ENCODE data around the gene OR2M7. TPM values are rescaled to one million over a fixed set of nuclear protein-coding genes. Genes with fewer than 3 reads are reported as not detected.

OR2M7 gene, protein sequence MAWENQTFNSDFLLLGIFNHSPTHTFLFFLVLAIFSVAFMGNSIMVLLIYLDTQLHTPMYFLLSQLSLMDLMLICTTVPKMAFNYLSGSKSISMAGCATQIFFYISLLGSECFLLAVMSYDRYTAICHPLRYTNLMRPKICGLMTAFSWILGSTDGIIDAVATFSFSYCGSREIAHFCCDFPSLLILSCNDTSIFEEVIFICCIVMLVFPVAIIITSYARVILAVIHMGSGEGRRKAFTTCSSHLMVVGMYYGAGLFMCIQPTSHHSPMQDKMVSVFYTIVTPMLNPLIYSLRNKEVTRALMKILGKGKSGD
- not detected in 2 replicates for polyA plus RNA-seq (2011; rRNA removed)
- polyA minus RNA-seq (2011; rRNA and poly(A)+ RNA removed), result not detected in 2 replicates

DNA sequence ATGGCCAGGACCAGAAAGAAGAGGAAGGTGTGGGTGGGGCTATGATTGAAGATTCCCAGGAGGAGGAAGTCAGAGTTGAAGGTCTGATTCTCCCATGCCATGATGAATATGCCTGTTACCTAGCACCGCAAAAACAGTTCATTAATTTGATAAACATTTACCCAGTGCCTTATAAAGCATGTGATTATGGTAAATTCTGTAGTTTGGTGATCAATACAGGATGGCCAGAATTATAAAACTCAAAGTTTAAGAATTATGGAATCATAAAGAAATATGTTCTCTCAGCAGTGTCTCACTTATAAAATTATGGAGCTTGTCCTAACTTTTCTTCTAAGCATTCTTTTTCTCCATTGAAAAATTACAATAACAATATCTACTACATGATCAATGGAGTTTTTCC, at the start of gene OR2M7:
Gene OR2M7, minus strand, starts transcription at position 101 of the 400 bp plus-strand sequence. Its CDS starts 0 bp downstream, at position 101.
- ChIA-PET POLR2A (no interaction called here), CTCF (no interaction called here)
- H3K27me3 ChIP-seq (ENCODE audit: control insufficient read depth, insufficient read depth, low read length), result no peaks in the 10 kb centered on the region
- H3K36me3 ChIP-seq (ENCODE audit: control insufficient read depth, insufficient read depth, low read length), result no peaks in the 10 kb centered on the region
- DNase-seq (ENCODE audit: low read depth), result no peak
- TF ChIP-seq, protein P1, sequence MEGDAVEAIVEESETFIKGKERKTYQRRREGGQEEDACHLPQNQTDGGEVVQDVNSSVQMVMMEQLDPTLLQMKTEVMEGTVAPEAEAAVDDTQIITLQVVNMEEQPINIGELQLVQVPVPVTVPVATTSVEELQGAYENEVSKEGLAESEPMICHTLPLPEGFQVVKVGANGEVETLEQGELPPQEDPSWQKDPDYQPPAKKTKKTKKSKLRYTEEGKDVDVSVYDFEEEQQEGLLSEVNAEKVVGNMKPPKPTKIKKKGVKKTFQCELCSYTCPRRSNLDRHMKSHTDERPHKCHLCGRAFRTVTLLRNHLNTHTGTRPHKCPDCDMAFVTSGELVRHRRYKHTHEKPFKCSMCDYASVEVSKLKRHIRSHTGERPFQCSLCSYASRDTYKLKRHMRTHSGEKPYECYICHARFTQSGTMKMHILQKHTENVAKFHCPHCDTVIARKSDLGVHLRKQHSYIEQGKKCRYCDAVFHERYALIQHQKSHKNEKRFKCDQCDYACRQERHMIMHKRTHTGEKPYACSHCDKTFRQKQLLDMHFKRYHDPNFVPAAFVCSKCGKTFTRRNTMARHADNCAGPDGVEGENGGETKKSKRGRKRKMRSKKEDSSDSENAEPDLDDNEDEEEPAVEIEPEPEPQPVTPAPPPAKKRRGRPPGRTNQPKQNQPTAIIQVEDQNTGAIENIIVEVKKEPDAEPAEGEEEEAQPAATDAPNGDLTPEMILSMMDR (IDR thresholded peaks at IDR 0.05; ENCODE audit: insufficient read depth, low read depth, low read length), result no peak
- H3K4me3 ChIP-seq (ENCODE audit: low read depth, low read length), result no peak within 1 kb of the TSS

DNA sequence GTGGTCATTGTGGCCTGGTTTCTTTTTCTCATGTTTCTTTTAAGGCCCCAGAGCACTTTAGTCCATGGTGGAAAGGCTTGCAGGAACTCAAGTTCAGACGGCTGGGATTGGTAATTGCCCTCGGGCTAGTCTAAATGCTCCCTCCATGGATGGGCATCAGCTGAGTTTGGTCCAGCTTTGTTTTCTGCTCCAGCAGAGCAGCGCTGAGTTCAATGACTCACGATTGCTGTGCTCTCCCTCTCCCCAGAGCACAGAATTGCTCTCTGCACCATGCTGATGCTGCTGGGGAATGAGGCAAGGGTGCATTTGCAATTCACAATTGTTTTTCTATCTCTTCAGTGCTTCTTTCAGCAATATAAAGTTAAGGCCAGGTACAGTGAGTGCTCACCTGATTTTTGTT, 49.4 kb upstream of the OR2M7 start:
- ChIA-PET CTCF (no interaction called here), POLR2A (no interaction called here)
- Histone ChIP-seq H3K27me3 (ENCODE audit: control insufficient read depth, insufficient read depth, low read length) (no peaks in the 10 kb centered on the region), H3K36me3 (ENCODE audit: control insufficient read depth, insufficient read depth, low read length) (no peaks in the 10 kb centered on the region), H3K4me3 (ENCODE audit: low read depth, low read length) (no peak overlapping the region)
- TF ChIP-seq, protein P1 (IDR thresholded peaks at IDR 0.05; ENCODE audit: insufficient read depth, low read depth, low read length), result no peak
- DNase-seq (ENCODE audit: low read depth), result no peak

DNA sequence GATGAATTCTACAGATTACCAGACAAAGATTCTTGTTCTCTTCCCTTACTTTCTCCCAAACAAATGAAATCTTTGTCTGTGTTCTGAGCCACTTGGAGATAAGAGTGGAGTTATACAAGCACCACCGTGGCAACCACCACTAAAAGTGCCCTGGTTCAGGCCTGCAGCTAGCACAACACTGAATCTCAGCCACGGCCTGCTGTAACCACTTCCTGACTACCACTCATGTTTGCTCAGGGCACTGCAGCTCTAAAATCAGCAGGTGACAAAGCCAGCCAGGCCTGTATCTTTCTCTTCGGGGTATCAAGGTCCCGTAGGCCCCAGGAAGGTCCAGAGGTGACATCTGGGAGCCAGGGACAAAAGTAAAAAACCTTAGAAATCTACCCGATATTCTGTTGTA, 48.0 kb upstream of the OR2M7 start:
- TF ChIP-seq, protein P1 (IDR thresholded peaks at IDR 0.05; ENCODE audit: insufficient read depth, low read depth, low read length), result no peak
- POLR2A ChIA-PET, result no interaction called here
- no peak for DNase-seq (ENCODE audit: low read depth)
- H3K4me3 ChIP-seq (ENCODE audit: low read depth, low read length), result no peak overlapping the region
- H3K36me3 ChIP-seq (ENCODE audit: control insufficient read depth, insufficient read depth, low read length), result no peaks in the 10 kb centered on the region
- CTCF ChIA-PET, result no interaction called here
- no peaks in the 10 kb centered on the region for H3K27me3 ChIP-seq (ENCODE audit: control insufficient read depth, insufficient read depth, low read length)

DNA sequence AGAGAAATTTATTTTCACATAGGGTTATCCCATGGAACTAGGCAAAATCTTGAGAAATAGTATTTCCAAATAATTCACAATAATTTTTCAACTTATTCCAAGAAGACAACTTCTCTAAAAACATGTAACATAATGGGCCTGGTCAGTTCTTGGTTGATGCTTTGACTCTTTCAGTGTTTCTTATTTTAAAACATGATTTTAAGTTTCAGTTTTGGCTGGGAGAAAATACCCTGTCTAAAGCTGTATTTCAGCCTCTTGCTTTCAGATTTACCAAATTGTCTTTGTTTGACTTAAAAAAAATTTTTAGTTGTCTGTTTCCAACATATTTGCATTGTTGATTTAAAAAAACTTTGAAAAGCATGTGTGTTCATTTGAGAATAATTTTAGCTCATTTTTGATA, 42.2 kb upstream of the OR2M7 start:
- Histone ChIP-seq H3K36me3 (ENCODE audit: control insufficient read depth, insufficient read depth, low read length) (no peaks in the 10 kb centered on the region), H3K4me3 (ENCODE audit: low read depth, low read length) (no peak overlapping the region), H3K27me3 (ENCODE audit: control insufficient read depth, insufficient read depth, low read length) (no peaks in the 10 kb centered on the region)
- ChIA-PET POLR2A (no interaction called here), CTCF (no interaction called here)
- DNase-seq (ENCODE audit: low read depth), result no peak
- TF ChIP-seq, protein P1 (IDR thresholded peaks at IDR 0.05; ENCODE audit: insufficient read depth, low read depth, low read length), result no peak

DNA sequence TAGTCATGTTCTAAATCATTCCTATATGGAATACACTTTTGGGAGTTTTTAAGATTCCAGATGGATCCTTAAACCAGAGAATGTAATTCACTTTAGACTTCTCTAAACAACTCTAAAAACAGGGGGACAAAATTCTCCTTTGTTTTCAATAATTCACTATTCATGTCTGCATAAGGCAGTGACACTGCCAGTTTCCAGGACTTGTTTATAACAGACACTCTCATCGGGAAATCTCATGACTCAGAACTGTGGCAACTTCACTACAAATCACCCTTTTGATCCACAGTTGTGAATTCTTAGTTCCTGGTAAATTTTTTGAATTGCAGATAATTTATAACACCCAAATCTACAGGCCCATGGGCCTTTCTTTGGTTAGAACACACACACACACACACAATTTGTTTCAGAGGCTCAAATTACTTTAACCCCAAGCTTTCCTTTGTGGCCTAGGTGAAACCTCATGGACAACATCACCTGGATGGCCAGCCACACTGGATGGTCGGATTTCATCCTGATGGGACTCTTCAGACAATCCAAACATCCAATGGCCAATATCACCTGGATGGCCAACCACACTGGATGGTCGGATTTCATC, 36.9 kb upstream of the OR2M7 start, which contains the start of gene OR2T4:
Gene OR2T4, plus strand, starts transcription at position 545 of the 595 bp plus-strand sequence. Its CDS starts 0 bp downstream, at position 545.
- H3K36me3 ChIP-seq (ENCODE audit: control insufficient read depth, insufficient read depth, low read length), result no peaks in the 10 kb centered on the region
- ChIA-PET CTCF (no interaction called here), POLR2A (no interaction called here)
- no peak within 1 kb of the TSS for H3K4me3 ChIP-seq (ENCODE audit: low read depth, low read length)
- DNase-seq (ENCODE audit: low read depth), result no peak
- H3K27me3 ChIP-seq (ENCODE audit: control insufficient read depth, insufficient read depth, low read length), result no peaks in the 10 kb centered on the region
- TF ChIP-seq, protein P1 (IDR thresholded peaks at IDR 0.05; ENCODE audit: insufficient read depth, low read depth, low read length), result no peak
